ENCODE results near the gene CCNQ.

Gene CCNQ

GRCh38 chrX:153593811-153594500 lies 5.0 kb downstream of the CCNQ start:
- no peak for DNase-seq

- no peak for DNase-seq
These were observed 5.8 kb downstream of the CCNQ start for GRCh38 chrX:153592966-153593688.

DNA sequence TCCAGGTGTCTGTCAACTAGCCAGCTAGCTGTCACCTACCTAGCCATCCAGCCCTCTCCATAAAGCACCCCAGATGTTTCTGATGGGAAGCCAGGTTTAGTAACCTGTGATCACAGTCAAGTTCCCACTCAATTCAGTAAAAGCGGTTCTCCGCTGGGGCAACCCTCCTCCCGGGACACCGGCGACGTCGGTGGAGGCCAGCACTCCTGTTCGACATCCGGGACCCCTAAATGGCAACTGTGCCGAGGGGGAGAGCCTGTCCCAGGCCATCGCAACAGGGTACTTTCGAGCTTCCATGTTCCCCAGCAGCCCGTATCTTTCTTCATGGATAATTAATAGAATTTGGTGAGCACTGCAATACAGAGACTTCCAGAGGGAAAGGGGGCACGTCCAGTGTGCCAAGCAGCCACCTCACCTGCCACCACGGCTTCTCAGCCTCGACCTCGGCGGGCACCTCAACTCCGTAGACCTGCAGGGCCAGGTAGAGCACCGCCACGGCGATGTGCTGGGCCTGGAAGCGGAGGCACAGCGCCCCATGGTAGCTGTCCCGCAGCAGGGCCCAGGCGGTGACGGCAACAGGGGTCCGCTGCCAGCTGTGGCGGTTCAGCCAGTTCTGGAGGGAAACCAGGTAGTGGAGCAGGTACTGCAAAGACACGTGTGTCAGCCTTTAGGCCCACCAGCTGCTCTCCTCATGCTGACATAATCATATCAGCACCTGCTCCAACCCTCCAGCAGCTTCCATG lies 6.7 kb downstream of the CCNQ start:
- DNase-seq, result no peak

- DNase-seq, result no peak
These were observed 7.7 kb downstream of the CCNQ start for GRCh38 chrX:153590961-153591956.

DNA sequence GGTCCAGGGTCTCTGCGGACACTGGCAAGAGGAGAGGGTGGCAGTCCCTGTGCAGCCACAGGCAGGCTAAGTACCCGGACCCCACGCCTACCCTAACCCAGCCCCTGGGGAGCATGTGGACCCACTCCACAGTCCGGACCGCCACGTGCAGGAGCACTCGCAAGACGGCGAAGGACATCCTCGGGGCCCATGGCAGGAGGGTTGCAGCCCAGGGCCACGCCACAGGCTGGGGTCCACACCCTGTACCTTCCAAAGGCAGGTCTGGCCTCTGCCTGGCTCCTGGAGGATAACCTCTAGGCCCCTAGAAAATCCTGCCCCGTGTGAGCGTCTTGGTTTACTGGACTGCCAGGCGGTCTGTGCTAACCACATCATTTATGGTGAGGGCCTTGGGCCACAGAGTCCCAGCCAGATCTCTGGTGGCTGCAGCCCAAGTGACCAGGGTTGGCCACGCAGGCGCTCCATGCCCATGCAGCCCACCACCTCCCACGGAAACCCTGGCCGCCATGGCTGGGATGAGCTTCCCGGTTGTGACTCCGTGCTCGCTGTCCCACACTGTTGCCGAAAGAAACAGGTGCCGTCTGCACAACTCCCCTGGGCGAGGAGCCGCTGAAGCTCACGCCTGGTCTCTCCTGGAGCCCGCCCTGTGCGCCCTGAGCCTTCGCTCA lies 10.0 kb downstream of the CCNQ start:
- DNase-seq, result no peak

- DNase-seq, result no peak
These were observed 10.7 kb downstream of the CCNQ start for GRCh38 chrX:153588021-153588781.

DNA sequence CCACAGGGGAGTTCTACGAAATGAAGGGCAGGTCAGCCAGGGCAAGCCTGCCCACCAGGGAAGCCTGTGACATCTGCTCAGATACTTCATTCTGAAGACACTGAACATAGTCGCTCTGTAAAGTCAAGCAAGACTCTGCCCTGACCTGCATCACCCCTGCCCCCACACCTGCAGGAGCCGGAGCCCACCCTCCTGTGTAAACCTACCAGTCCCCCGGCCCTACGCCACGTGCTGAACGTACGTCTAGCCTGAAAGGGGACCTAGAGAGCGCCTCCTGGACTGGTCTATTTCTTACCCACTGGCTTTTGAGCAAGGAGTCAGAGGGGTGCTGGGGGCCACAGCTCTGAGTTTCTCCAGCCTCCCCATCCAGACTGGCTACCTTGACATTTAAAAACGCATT lies 11.6 kb downstream of the CCNQ start:
- DNase-seq, result no peak

DNA sequence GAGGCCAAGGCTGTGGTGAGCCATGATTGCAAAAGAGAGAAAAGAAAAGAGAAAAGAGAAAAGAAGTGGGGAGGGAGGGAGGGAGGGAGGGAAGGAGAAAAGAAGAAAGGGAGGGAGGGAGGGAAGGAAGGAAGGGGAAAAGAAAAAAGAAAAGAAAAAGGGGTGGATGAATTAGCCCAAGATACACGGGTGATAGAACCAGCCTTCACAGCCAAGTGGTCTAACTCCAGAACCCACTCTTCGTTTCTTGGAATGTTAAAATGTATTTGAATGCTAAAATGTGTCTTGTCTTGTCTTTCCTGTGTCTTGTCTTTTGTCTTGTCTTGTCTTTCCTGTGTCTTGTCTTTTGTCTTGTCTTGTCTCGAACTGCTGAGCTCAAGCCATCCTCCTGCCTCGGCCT lies 13.1 kb downstream of the CCNQ start:
- DNase-seq, result no peak

- no peak for DNase-seq
These were observed 15.5 kb downstream of the CCNQ start for GRCh38 chrX:153583433-153583832.

GRCh38 chrX:153582896-153583295 lies 16.0 kb downstream of the CCNQ start:
- DNase-seq, result peak; percentile 75

- DNase-seq, result no peak
These were observed 18.1 kb downstream of the CCNQ start for GRCh38 chrX:153580700-153581386.

DNA sequence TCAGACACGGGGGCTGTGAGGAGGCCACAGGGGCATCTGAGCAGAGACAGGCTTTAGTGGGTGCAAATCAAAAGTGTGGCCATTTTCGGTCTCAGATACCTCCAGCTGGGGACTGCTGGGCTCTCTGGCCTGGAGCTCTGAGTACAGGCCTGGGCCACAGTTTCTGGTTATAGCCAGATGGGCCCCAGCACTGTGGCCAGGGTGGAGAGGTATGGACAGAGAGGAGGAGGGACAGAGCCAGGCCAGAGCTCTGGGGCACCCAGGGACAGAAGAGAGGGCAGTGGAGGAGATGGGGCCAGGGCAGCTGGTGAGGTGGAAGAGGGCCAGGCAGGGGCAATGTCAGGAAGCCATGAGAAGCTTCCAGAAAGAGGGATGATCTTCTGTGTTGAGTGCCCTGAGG lies 20.1 kb downstream of the CCNQ start:
- DNase-seq, result no peak

DNA sequence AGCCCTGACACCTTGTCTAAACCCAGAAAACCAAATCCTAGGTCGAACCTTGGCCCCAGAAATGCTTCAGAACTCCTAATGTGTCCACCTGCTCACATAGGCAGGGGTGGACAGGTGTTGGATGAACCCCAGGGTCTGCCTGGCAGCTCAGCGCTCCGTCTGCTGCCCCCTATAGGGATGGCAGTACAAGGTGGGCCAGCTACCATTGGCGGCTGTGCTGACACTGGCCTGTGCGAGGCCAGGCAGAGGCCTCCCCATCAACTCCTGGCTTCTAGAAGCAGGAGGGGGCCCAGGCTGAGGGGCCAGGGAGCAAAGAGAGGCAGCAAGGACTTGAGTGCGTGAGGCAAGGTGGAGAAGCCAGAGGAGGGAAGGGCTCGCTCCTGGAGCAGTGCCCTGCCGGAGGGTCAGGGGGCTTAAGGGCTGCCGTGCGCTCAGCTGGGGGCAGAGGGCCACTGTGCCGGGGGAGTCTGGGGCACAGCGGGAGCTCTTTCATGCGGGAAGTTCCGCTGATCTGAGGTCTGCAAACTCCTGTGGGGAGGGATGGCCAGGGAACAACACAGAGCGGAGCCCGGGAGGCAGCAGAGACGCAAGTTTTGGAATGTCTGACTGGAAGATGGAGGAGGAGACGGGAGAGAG lies 20.6 kb downstream of the CCNQ start:
- DNase-seq, result no peak

- no peak for DNase-seq
These were observed 22.0 kb downstream of the CCNQ start for GRCh38 chrX:153576961-153577360.

DNA sequence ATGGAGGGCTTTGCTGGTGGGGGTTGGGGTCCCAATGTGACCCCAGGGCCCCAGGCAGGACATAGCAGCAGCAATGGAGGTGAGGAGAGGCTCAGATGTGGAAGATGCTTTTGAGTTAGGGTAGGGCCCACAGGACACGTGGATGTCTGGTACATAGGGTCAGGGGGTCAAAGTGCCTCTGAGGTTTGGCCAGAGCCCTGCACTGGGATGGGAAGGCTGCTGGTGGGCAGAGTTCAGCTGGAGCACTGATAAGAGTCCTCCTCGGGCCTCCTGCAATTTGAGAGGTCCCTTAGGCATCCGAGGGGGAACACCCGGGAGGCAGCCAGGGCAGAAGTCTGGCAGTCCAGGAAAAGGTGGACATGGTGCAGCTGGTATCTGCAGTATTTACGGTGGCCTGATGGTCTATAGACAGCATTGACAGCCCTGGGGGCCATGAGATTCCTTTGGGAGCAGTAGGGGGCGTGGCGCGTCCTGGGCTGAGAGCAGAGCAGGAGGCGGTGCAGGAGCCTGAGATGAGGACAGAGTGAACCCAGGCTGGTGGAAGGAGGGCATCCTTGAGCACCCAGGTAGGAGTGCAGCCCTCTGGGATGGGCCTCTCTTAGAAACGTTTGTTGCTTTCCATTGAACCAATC lies 22.6 kb downstream of the CCNQ start:
- no peak for DNase-seq

DNA sequence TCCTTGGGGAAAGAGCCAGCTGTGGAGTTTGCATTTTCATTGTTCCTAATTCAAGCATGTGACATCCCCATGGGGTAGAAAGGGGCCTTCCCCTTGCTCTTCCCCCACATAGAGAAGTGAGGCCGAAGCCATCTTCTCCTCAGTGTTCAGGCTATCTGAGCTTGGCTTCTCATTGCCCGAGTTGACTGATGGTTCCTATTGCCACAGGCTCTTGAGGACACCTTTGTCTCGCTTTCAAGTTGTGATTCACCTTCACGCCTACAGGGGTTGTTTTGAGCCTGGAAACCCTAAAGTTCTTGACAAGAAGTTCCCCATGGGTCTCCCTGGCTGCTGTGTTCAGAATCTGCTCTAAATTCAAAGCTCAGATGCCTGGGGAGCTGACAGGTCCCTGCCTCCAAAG lies 25.0 kb downstream of the CCNQ start:
- DNase-seq, result no peak

DNA sequence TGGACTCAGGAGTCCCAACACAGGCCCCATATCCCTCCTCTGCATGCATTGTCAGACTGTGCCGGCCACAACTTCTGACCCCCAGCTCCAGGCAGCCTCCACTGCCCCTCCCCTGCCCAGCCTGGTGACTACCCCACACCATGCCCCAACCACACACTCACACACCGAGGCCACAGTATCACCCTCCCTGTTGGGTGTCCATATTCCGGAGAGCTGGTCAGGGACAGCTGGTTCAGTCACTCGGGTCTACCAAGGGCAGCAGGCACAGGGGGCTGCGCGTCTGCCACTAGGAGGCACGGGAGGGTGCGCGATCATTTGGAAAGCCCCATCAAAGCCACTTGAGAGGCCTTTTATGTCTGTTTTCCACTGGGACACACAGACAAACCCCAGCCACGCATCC lies 26.3 kb downstream of the CCNQ start:
- DNase-seq, result no peak

DNA sequence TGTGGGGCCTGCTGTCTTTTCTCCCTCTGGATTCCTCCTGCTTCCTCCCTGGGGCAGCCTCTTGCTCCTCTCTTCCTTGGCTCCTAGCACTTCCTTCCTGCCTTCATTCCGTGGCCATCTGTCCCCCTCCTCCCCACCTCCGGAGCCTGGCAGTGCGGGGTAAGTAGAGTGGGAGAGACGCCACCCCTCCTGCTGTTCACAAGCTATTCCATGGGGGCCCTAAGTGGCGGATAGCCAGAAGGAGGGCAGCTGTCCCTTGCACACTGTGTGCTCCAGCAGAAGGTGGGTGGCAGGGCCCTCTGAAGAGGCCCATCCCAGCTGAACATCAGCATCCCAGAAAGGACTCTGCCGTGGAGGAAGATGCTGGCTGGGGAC lies 27.4 kb downstream of the CCNQ start:
- DNase-seq, result no peak

DNA sequence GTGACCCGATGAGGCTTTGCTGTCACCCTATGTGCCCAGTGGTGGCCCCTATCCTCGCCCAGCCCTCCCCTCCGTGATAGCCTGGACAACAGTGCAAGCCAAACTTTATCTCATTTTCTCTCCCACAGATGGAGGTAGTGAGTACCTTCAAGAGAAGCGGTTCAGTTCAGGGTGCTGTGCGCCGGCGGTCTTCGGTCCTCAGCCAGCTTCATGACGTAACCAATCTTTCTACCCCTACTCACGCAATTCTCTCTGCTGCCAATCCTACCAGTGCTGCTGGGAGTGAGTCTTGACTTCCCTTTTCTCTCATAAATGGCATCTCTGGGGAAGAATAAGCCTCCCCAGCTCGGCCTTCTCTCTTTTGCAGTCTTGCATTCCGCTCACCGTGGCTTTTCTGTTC lies 29.5 kb downstream of the CCNQ start:
- no peak for DNase-seq
